DLD1 (cell line): ENCODE measurements around the gene LIMS4.
"Not testable (repeated sequence)": the region's sequence is repeated elsewhere in the genome, so short reads cannot be mapped to it uniquely, and the experiment has no call there.

ENCODE experiments used
- in situ Hi-C: cut with HindIII; loops from 2 replicates; pipeline ENCODE4 v1.10.0; 2017; ENCODE audit warnings: low sequenced_read_pairs

LIMS4 gene

DNA sequence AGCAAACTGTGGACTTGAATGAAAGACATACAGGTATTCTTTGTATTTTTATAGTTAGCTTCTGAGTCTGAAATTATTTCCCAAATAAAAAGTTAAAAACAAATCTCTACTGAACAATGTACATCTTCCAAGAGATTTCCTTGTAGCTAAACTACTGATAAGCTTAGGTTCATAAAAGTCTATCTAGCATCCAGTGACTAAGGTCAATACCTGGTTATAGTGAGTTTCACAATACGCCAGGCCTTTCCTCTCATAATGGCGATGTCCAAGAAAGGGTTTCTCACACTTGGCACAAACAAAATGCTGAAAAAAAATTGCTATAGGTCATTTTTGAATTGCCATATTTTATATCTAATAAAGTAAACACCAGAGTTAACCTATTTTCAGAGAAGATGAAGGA lies 21.7 kb downstream of the LIMS4 start:
- in situ Hi-C loops, result not testable (repeated sequence)

DNA sequence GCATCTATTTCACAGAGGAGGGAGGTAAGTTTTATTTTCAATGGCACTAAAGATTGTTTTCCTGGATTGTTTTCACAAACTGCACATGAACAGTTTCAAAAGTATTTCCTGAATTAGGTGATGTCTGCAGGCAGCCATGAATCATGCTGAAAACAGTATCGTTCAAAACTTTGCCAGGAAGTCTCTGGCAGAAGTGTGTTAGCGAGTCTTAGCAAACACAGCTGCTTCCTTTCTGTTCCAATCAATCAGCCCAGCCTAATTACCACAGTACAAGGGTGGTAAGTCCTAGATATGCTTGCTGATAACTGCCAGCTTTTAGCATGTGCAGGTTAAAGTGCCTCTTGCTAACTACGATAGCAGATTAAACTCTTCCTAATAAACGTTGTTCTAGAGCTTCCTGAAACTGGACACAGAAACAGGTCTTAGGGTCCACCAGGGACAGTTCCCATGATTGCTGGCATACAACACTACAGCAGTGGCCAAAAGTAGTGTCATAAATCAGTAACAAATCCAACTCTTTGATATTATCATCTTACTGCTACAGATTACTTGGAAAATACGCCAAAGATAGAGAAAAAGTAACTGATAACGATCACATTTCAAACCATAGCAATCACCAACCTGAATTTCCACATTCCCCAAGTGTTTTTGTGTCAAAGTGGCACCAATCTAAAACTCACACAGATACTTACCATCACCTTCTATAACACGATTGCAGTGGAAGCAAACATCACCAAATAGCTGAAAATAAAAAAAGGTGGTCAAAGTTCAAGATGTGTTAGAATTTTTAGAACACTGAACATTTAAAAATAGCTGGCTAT lies 23.3 kb downstream of the LIMS4 start:
- in situ Hi-C loops, result not testable (repeated sequence)

DNA sequence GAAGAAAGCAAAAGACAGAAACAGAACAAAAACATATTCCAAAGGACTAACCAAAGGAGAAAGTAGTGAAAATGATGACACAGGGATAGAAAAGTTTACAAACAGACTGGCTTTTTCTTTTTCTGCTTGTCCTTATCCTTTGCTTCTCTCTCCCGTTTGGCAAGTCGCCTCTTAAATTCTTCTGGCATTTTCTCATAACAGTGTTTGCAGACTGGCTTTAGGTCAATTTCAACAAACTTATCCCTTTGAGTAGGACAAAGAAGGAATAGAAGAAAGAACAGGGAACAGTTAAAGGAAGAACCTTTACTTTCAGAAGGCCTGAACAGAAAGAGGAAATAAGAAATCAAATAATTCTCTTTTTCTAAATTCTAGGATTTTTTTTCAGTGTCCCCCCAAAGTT lies 26.0 kb downstream of the LIMS4 start:
- in situ Hi-C loops, result not testable (repeated sequence)

DNA sequence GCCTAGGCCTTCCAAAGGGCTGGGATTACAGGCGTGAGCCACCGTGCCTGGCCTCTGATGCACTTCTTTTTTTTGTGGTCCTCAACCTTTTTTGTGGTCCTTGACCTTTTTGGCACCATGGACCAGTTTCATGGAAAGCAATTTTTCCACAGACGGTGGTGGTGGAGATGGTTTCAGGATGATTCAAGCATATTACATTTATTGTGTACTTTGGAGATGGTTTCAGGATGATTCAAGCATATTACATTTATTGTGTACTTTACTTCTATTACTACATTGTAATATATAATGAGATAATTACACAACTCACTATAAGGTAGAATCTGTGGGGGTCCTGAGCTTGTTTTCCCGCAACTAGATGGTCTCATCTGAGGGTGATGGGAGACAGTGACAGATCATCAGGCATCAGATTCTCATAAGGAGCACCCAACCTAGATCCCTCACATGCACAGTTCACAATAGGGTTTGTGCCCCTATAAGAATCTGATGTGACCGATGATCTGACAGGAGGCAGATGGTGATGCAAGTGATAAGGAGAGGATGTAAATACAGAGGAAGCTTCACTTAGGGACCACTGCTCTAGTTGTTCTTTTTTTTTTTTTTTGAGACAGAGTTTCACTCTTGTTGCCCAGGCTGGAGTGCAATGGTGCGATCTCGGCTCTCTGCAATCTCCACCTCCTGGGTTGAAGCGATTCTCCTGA lies 29.2 kb downstream of the LIMS4 start:
- in situ Hi-C loops, result not testable (repeated sequence)

DNA sequence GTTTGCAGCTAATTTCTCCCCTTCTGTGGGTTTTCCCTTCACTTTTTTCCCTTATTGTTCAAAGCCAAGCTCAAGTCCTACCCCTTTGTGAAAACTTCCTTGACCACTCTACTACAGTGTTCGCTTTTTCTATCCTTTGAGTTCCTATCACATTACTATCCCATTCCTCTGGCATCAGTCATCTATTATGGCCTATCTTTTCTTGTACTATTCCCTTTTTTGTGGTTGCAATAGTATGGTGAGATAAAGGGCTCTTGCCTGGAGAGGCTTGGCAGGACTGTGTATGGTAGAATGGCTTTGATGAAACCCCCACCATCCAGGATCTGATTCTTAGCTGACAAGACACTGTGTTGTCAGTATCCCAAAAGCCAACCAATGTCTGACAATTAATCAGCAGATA lies 30.7 kb downstream of the LIMS4 start:
- in situ Hi-C loops, result not testable (repeated sequence)

DNA sequence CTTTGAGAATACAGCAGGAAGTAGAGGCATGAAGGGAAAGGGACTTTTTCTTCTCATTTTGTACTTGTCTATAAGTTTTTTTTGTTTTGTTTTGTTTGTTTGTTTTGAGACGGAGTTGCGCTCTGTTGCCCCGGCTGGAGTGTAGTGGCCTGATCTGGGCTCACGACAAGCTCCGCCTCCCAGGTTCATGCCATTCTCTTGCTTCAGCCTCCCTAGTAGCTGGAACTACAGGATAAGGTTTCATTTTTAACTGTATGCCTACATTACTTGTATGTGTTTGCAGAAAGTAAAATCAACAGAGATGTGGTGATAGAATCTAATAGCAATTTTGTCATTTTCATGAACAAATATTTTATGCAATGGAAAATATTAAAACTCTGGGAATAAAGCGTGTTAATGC lies 38.1 kb downstream of the LIMS4 start:
- in situ Hi-C loops, result not testable (repeated sequence)

DNA sequence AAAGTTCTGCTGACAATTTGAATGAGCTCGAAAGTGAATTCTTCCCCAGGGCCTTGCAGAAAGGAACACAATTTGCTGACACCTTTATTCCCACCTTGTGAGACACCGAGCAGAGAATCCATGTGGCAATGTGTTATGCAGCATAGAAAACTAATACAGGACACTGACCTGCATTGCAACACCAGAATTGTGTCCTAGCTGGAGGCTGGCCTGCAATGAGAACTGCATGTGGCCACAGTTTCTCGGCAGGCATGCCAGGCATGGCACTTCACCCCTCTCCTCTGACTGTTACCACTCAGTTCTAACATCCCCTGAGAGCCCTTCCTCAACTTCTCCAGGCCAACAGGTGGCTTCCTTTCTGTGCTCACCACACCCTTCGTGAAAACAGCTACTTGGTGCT lies 46.9 kb downstream of the LIMS4 start:
- in situ Hi-C loops, result not testable (repeated sequence)

DNA sequence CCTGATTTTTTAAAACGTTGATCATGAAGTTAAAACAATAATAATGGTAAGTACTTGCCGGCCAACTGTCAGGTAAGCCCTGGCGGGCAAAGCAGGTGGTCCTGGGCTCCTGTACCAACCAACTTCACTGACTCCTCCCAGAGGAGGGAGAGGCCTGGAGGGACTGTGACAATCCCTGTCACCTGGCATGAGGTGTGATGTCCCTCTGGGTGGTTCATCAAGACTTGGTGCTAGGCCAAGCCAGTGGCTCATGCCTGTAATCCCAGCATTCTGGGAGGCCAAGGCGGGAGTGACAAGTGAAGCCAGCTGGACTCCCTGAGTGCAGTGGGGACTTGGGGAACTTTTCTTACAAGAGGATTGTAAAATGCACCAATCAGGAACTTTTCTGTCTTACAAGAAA lies 48.2 kb downstream of the LIMS4 start:
- in situ Hi-C loops, result not testable (repeated sequence)

DNA sequence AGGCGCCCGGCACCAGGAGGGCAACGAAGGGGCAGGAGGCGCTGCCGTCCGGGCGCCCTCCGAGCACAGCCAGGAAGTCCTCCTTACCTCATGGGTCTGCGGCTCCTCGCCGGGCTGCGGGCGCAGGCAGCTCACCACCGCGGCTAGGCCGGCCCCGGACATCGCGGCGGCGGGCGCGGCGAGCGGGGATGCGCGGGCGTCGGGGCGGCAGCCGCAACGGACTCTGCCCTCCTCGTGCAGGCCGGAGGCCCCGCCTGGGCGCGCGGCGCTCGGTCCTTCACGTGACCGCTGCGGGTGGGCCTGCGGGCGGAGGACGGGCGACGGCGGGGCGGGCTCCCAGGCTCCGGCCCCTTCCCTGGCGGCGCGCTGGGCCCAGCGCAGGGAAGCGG lies 49.0 kb downstream of the LIMS4 start:
- in situ Hi-C loops, result not testable (repeated sequence)

DNA sequence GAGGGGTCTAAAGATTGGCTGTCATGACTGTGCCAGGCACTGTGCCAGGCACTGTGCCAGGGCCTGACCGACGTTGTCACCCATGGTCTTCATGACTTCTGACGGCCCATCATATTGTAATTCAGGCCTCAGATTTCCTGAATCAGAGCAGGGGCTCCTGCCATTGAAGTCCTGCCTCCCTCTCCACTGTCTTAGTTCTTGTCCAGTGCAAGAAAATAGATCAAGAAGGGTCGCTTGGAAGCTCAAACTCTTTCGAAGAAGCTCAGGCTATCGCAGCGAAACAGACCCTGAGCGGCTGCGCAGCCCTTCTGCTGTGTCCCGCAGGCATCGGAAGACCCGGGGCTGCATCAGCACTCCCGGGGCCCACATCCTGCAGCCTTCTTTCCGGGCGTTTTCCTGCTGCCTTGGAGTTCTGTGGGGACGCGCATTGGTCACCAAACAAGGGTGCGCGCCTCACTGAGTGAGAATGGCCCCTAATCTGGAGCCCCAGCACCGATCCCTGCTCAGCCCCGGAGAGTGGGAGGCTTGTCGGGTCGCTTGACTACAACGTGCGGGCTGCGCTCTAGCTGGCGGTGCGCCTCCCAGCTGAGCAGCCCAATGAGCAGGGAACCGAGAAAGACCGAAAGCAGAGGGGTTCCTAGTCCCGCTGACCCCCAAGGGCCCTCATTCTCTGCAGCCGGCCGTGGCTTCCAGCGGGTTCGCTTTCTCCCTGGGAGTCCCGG lies 49.6 kb downstream of the LIMS4 start:
- in situ Hi-C loops, result not testable (repeated sequence)

DNA sequence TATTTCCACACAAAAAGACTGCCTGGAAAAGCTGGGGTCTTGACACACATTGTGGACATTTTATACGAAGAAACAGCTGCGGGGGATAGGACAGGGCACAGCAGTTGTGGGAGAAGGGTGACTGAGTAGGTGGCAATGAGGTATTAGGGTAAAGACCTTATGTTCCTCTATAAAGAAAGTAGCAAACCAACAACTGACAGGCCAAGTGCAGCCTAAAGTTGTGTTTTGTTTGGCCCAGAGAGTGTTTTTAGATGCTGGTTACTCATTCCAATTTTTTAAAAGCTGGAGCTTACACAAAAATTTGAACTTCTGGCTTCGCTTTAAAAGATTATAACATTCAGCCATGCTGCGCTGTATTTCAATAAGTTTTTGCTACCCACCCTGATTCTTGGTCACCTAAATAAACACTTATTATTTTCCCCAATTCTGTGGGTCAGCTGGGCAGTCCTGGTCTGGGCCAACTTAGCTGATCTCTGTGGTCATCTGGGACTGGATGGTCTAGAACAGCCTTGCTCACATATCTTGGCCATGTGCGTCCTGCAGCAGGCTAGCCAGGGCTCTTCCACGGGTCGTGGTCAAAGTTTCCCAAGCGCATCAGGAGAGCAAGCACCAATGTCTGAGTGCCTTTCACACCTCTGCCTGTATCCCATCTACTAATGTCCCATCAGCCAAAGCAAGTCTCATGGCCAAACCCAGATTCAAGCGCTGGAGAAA lies 51.8 kb downstream of the LIMS4 start:
- in situ Hi-C loops, result not testable (repeated sequence)

DNA sequence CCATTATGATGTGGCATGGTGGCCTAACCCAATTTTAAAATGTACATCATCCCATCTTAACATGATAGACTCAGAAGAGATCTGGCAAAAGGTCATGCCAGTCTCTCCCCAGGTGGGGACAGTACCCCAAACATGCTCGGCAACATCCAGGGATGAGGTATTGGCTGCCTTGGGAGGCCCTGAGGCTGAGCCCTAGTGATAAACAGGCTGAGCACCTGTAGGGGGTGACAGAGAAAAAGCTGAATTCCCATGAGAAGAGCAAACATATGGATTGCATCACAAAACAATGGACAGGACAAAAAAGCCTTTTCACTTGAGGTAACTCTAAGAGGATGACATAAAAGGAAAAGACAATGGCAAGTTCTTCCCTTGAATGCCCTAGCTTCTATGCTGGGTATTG lies 65.5 kb downstream of the LIMS4 start:
- in situ Hi-C loops, result not testable (repeated sequence)

DNA sequence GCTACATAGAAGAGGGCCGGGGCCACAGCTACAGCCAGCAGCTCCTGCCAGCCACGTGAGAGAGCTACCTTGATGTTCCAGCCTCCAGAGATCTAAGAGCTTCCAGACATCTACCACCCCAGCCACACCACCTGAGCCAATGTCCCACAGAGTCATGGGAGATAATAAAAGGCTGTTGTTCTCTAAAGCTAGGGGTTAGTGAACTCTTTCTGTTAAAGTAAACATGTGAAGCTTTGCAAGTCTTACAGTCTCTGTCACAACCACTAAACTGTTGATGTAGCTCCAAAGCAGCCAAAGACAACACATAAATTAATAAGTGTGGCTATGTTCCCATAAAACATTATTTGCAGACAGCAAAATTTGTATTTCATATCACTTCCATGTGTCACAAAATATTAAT lies 67.6 kb downstream of the LIMS4 start:
- in situ Hi-C loops, result not testable (repeated sequence)

DNA sequence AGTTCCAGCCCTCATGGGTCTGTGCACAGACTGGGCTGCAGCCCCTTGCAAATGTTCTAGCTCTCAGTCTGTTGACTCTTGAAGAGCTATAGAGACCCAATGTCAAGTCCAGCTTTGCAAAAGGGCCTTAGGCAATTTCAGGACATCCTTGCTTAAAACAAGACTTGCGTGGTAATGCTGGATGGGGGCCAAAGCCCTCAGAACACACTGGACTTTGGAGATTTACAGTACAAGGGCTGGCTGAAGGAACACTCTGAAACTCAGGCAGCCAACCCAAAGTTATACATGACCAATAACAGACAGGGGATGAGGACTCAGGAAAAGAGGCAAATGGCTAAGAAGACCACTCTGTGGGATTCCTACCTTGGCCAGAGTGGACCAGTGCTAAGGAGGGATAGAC lies 68.4 kb downstream of the LIMS4 start:
- in situ Hi-C loops, result not testable (repeated sequence)

DNA sequence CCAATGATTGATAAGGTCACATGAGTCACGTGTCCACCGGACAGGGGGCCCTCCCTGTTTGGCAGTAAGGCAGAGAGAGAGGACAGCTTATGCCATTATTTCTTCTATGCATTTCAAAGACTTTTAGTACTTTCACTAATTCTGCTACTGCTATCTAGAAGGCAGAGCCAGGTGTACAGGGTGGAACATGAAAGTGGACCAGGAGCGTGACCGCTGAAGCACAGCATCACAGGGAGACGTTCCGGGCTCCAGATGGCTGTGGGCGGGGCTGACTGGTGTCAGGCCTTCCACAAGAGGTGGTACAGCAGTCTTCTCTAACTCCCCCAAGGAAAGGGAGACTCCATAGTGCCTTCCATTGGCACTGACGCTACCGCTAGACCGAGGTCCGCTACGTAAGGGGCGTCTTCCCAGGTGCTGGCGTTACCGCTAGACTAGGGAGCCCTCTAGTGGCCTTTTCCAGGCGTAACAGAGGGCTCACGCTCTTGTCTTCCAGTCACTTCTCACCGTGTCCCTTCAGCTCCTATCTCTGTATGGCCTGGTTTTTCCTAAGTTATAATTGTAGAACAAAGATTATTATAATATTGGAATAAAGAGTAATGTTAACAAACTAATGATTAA lies 71.5 kb downstream of the LIMS4 start:
- in situ Hi-C loops, result not testable (repeated sequence)

DNA sequence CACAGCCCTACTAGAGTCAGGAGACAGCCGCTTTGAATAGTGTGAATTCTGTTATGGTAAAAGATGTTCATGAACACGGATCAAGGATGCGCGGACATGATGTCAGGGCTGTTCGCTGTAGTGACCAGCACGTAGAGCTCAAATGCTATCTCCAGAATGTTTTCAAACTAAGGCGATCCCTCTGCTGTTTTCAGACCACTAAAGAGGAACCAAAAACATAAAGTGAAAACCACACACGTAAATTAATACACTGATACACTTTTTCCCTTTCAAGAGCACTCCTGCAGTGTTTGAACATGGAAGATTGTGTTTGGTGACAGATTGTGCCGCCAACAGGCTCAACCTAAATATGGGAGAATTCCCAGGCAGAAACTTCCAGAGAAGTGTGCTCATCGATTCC lies 73.2 kb downstream of the LIMS4 start:
- in situ Hi-C loops, result not testable (repeated sequence)

DNA sequence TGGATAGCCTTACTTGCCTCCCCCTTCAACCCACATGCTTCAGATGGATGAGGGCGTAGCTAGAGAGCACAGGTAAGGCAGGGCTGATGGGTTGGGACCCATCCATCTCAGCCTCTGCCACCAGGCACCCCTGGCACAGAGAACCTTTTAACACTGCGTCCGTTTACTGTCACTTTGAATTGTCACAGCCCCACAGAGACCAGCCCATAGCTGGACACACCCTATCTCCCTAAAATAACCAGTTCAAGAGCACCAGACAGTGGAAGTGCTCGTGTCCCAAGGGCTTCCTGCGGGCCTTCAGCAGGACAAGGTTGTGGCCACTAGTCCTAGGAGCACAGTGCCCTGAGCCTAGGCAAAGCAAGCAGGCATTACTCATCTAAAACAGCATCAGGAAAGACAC lies 76.6 kb downstream of the LIMS4 start:
- in situ Hi-C loops, result not testable (repeated sequence)
